Liver (tissue), 9 donors: ENCODE measurements around the gene SLC1A2. TPM values are rescaled to one million over a fixed set of nuclear protein-coding genes. Genes with fewer than 3 reads are reported as not detected.
A peak's percentile ranks its signal among the peaks of the same experiment; 100 is the strongest.

Source experiments
- DNase-seq: peaks from one replicate; pipeline ENCODE4 v3.0.0-alpha.2; 2017; ENCODE audit warnings: low spot score
- H3K27ac ChIP-seq, 2 donors: one replicate each; pipeline ENCODE4 v1.7.0; 2013; ENCODE audit warnings: inconsistent platforms in 2 of 2, low read length in 2 of 2, control low read depth in 1 of 2, low read depth in 1 of 2, mild to moderate bottlenecking in 1 of 2
- H3K27me3 ChIP-seq, 4 donors: one replicate each; pipeline versions ENCODE4 v1.6.1 to v1.7.0; 2013; ENCODE audit warnings: low read length in 3 of 4, inconsistent platforms in 1 of 4, mild to moderate bottlenecking in 1 of 4, moderate library complexity in 1 of 4; ENCODE audit not compliant: control insufficient read depth in 4 of 4, insufficient read depth in 4 of 4
- H3K36me3 ChIP-seq, 4 donors: one replicate each; pipeline versions ENCODE4 v1.6.1 to v1.7.0; 2013; ENCODE audit warnings: low read length in 3 of 4, mild to moderate bottlenecking in 3 of 4, low read depth in 1 of 4, moderate library complexity in 1 of 4; ENCODE audit not compliant: control insufficient read depth in 4 of 4, insufficient read depth in 3 of 4
- H3K4me1 ChIP-seq, 4 donors: one replicate each; pipeline versions ENCODE4 v1.6.1 to v1.7.0; 2013; ENCODE audit warnings: low read length in 3 of 4, mild to moderate bottlenecking in 3 of 4, moderate library complexity in 1 of 4; ENCODE audit not compliant: control insufficient read depth in 4 of 4, insufficient read depth in 4 of 4
- H3K4me3 ChIP-seq, 3 donors: one replicate each; pipeline versions ENCODE4 v1.6.1 to v1.7.0; 2013; ENCODE audit warnings: low read length in 3 of 3, control low read depth in 1 of 3, low read depth in 1 of 3, mild to moderate bottlenecking in 1 of 3
- H3K9ac ChIP-seq, 2 donors: one replicate each; pipeline ENCODE4 v1.7.0; 2013; ENCODE audit warnings: low read length in 2 of 2, mild to moderate bottlenecking in 2 of 2, moderate library complexity in 2 of 2, control low read depth in 1 of 2, low read depth in 1 of 2
- H3K9me3 ChIP-seq, 4 donors: one replicate each; pipeline versions ENCODE4 v1.6.1 to v1.7.0; 2013; ENCODE audit warnings: low read length in 3 of 4; ENCODE audit not compliant: control insufficient read depth in 4 of 4
- CTCF ChIP-seq: fragments of 150-350 bp; IDR thresholded peaks from 2 replicates; pipeline ENCODE4 v1.5.1; 2017; ENCODE audit warnings: improper control_type of control experiment, low read depth, low read length; ENCODE audit not compliant: missing input control
- EGR1 ChIP-seq, 2 donors: IDR thresholded peaks; 2 replicates each; pipeline ENCODE4 v1.6.1; 2016 to 2018; ENCODE audit warnings: antibody characterized with exemption in 2 of 2, low read depth in 2 of 2
- FOXA1 ChIP-seq: IDR thresholded peaks from 2 replicates; pipeline ENCODE4 v1.6.1; 2016; ENCODE audit warnings: antibody characterized with exemption
- FOXA2 ChIP-seq: IDR thresholded peaks from 2 replicates; pipeline ENCODE4 v1.6.1; 2016; ENCODE audit warnings: antibody characterized with exemption
- GABPA ChIP-seq, 2 donors: IDR thresholded peaks in 1 of 2; conservative IDR thresholded peaks in 1 of 2; 2 replicates each; pipeline ENCODE4 v1.6.1; 2016; ENCODE audit warnings: antibody characterized with exemption in 2 of 2, mild to moderate bottlenecking in 1 of 2, moderate library complexity in 1 of 2
- HNF4A ChIP-seq, 2 donors: conservative IDR thresholded peaks; 2 replicates each; pipeline ENCODE4 v1.6.1; 2016; ENCODE audit warnings: antibody characterized with exemption in 2 of 2, mild to moderate bottlenecking in 2 of 2
- HNF4G ChIP-seq: IDR thresholded peaks from 2 replicates; pipeline ENCODE4 v1.6.1; 2016; ENCODE audit warnings: antibody characterized with exemption
- JUND ChIP-seq, 2 donors: IDR thresholded peaks; 2 replicates each; pipeline ENCODE4 v1.6.1; 2016; ENCODE audit warnings: antibody characterized with exemption in 2 of 2
- NR2F2 ChIP-seq: IDR thresholded peaks from 2 replicates; pipeline ENCODE4 v1.6.1; 2016; ENCODE audit warnings: antibody characterized with exemption
- RAD21 ChIP-seq, 2 donors: IDR thresholded peaks; 2 replicates each; pipeline ENCODE4 v1.6.1; 2016; ENCODE audit warnings: antibody characterized with exemption in 2 of 2, mild to moderate bottlenecking in 2 of 2
- REST ChIP-seq: IDR thresholded peaks from 2 replicates; pipeline ENCODE4 v1.6.1; 2016; ENCODE audit warnings: antibody characterized with exemption, mild to moderate bottlenecking
- RXRA ChIP-seq, 2 donors: IDR thresholded peaks; 2 replicates each; pipeline ENCODE4 v1.6.1; 2017 to 2018; ENCODE audit warnings: antibody characterized with exemption in 2 of 2, mild to moderate bottlenecking in 1 of 2
- SP1 ChIP-seq: IDR thresholded peaks from 2 replicates; pipeline ENCODE4 v1.6.1; 2018; ENCODE audit warnings: antibody characterized with exemption, mild to moderate bottlenecking
- TAF1 ChIP-seq: conservative IDR thresholded peaks from 2 replicates; pipeline ENCODE4 v1.6.1; 2016; ENCODE audit warnings: antibody characterized with exemption, mild to moderate bottlenecking
- YY1 ChIP-seq: IDR thresholded peaks from 2 replicates; pipeline ENCODE4 v1.6.1; 2016; ENCODE audit warnings: antibody characterized with exemption, mild to moderate bottlenecking
- ZBTB33 ChIP-seq: IDR thresholded peaks from 2 replicates; pipeline ENCODE4 v1.6.1; 2016; ENCODE audit warnings: antibody characterized with exemption
- WGBS: extraction: QIAGEN DNeasy Blood & Tissue Kit; methylation state at CpG from one replicate; pipeline ENCODE4 v1.1.7; 2013; 5-methylcytosine and 5-hydroxymethylcytosine counted together
- polyA plus RNA-seq, 2 donors: library from polyadenylated mRNA; stranded (reverse) in 1 of 2; unstranded in 1 of 2; fragments of 200-250 nt in 1 of 2; fragments of >200 nt in 1 of 2; fragmentation: Nextera tagmentation in 1 of 2; extraction: Ambion mirVana in 1 of 2; gene quantifications; one replicate each; pipeline versions ENCODE4 v1.2.1 to v1.2.3, GENCODE V29; 2013 to 2015
- total RNA-seq, 2 donors: library from RNA; depleted of rRNA; stranded (reverse); fragments of >200 nt; gene quantifications; one replicate each; pipeline ENCODE4 v1.2.3, GENCODE V29; 2014
- TF ChIP-seq, protein P1 (sequence below): IDR thresholded peaks from 2 replicates; pipeline ENCODE4 v1.6.1; 2016; ENCODE audit warnings: antibody characterized with exemption
- TF ChIP-seq, protein P2 (sequence below): IDR thresholded peaks from 2 replicates; pipeline ENCODE4 v1.6.1; 2016; ENCODE audit warnings: antibody characterized with exemption
- donor health status: healthy.
- donor health status: healthy.
- donor health status: healthy.
- donor health status: healthy.
- donor health status: healthy.

Gene SLC1A2
- 10 to 100 TPM in 1 of 2 donors, 1 to 10 TPM in 1; 6.4 to 15.7 TPM for total RNA-seq
- polyA plus RNA-seq: 10 to 100 TPM; 11.3 to 19.5 TPM

DNA sequence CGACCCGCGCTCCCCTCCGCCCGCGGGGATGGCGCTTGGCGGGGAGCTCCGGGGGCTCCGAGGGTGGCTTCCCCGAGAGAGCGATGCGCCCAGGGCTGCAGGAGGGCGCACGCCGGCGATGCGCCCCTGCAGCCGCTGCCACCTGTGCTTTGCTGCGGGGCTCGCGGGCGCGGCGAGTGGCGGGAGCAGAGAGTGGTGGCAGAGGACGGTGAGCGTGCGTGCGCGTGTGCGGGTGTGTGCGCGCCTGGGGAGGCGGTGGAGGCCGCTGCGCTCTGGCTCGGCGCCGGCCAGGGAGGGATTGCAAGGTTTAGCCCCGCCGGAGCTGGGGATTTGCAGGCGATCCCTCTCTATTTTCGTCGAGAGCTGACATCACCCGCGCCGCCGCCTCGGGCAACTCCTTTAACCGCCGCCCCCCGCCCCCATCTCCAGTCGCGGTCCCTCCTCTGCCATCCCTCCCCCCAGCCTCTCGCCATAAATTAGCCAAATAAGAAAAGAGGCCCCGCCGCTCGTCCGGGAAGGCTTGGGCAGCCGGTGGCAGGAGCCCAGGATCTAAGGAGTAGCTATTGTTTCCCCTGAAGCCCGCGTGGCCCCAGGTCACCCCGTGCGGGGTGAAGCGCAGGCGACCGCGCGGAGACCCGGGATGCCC is at the start of gene SLC1A2:
SLC1A2 (minus strand) TSS at position 375 of the 646 bp plus-strand sequence. CDS start 592 bp downstream, outside the sequence.
- Histone ChIP-seq H3K4me1 (peaks cover 11 to 20% (median 14%) of the 10 kb centered on the region in 4 donors), H3K27me3 (peaks cover 0 to 20% (median 11%) of the 10 kb centered on the region in 4 donors), H3K9me3 (no peaks in the 10 kb centered on the region), H3K27ac (no peak within 1 kb of the TSS), H3K9ac (no peak within 1 kb of the TSS), H3K36me3 (no peaks in the 10 kb centered on the region), H3K4me3 (peak within 1 kb of the TSS in 2 of 3 donors; percentile 33 to 41)
- no peak for DNase-seq
- 5% methylated on average over 71 of the region's 71 CpGs for WGBS
- TF ChIP-seq, protein P1, sequence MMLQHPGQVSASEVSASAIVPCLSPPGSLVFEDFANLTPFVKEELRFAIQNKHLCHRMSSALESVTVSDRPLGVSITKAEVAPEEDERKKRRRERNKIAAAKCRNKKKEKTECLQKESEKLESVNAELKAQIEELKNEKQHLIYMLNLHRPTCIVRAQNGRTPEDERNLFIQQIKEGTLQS: no peak
- no peak for TF ChIP-seq EGR1 (IDR thresholded peaks at IDR 0.05; ENCODE audit: low read depth in 2 of 2)
- TF ChIP-seq ZBTB33: no peak
- no peak for TF ChIP-seq FOXA1
- no peak for TF ChIP-seq RXRA (IDR thresholded peaks at IDR 0.05)
- no peak for TF ChIP-seq TAF1
- no peak for TF ChIP-seq RAD21 (IDR thresholded peaks at IDR 0.05)
- no peak for TF ChIP-seq CTCF
- TF ChIP-seq HNF4G: no peak
- TF ChIP-seq NR2F2: no peak
- no peak for TF ChIP-seq GABPA (IDR thresholded peaks at IDR 0.05 in 1 of 2, conservative IDR thresholded peaks at IDR 0.05 in 1 of 2)
- TF ChIP-seq SP1: no peak
- TF ChIP-seq JUND (IDR thresholded peaks at IDR 0.05): no peak
- TF ChIP-seq FOXA2: no peak
- TF ChIP-seq REST: no peak
- no peak for TF ChIP-seq HNF4A (conservative IDR thresholded peaks at IDR 0.05)
- TF ChIP-seq, protein P2, sequence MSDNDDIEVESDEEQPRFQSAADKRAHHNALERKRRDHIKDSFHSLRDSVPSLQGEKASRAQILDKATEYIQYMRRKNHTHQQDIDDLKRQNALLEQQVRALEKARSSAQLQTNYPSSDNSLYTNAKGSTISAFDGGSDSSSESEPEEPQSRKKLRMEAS: no peak
- TF ChIP-seq YY1: no peak
